T-cell (primary cell): ENCODE data around the gene TUB. TPM values are rescaled to one million over a fixed set of nuclear protein-coding genes. Genes with fewer than 3 reads are reported as not detected.

Source experiments
- ATAC-seq, 4 experiments: fragments of 200-7000 bp in 3 of 4; fragments of 150-1000 bp in 1 of 4; cut with Tn5 transposase; replicated peaks in 1 of 4; 1 replicate in 3 of 4; 2 replicates in 1 of 4; pipeline ENCODE4 v1.10.0; 2021; ENCODE audit warnings: moderate library complexity in 3 of 4, mild to moderate bottlenecking in 2 of 4, moderate number of reproducible peaks in 1 of 4
- CTCF ChIA-PET, 2 donors: fragments of 300-600 bp; sonication (Branson Sonifier 250); formaldehyde crosslinking; loops; one replicate each; lab custom pipeline; 2022; ENCODE audit warnings: antibody characterized with exemption in 2 of 2; lab: Charles Lee
- POLR2A ChIA-PET, 2 donors: fragments of 300-600 bp; sonication (Branson Sonifier 250); formaldehyde crosslinking; loops; one replicate each; lab custom pipeline; 2022; ENCODE audit warnings: antibody characterized with exemption in 2 of 2; lab: Charles Lee
- DNase-seq, 35 experiments: peaks; one replicate each; pipeline versions ENCODE4 v3.0.0 to v3.0.0-alpha.2; 2013 to 2023
- H3K27ac ChIP-seq: one replicate; pipeline ENCODE4 v1.5.1; 2013; ENCODE audit warnings: low read length
- H3K27me3 ChIP-seq, 2 experiments: replicated peaks in 1 of 2; 1 replicate in 1 of 2; 2 replicates in 1 of 2; pipeline versions ENCODE4 v1.6.1 to v1.7.0; 2013; ENCODE audit warnings: low read length in 1 of 2, mixed read lengths in 1 of 2; ENCODE audit not compliant: control insufficient read depth in 2 of 2, insufficient read depth in 2 of 2; ENCODE audit errors: extremely low read depth in 1 of 2
- H3K36me3 ChIP-seq, 2 donors: 1 replicate in 1 of 2; 2 replicates in 1 of 2; pipeline versions ENCODE4 v1.6.1 to v1.7.0; 2013; ENCODE audit warnings: low read length in 1 of 2; ENCODE audit not compliant: control insufficient read depth in 2 of 2, insufficient read depth in 1 of 2; ENCODE audit errors: extremely low read depth in 1 of 2
- H3K4me1 ChIP-seq, 2 experiments: 1 replicate in 1 of 2; 2 replicates in 1 of 2; pipeline versions ENCODE4 v1.6.1 to v1.7.0; 2013; ENCODE audit warnings: low read length in 2 of 2, mixed read lengths in 1 of 2; ENCODE audit not compliant: insufficient read depth in 2 of 2, control insufficient read depth in 1 of 2; ENCODE audit errors: extremely low read depth in 1 of 2
- H3K4me3 ChIP-seq, 2 donors: 1 replicate in 1 of 2; 2 replicates in 1 of 2; pipeline versions ENCODE4 v1.5.1 to v1.7.0; 2013; ENCODE audit warnings: mild to moderate bottlenecking in 2 of 2, low read length in 1 of 2, moderate library complexity in 1 of 2; ENCODE audit not compliant: control insufficient read depth in 1 of 2; ENCODE audit errors: extremely low read depth in 1 of 2
- H3K9me3 ChIP-seq: 2 replicates; pipeline ENCODE4 v1.7.0; 2013
- H3K27ac Mint-ChIP-seq, 2 donors: one replicate each; pipeline ENCODE4 v1.8.0; 2020 to 2021; ENCODE audit warnings: mild to moderate bottlenecking in 2 of 2, mixed read lengths in 2 of 2
- H3K27me3 Mint-ChIP-seq, 2 donors: one replicate each; pipeline ENCODE4 v1.8.0; 2021 to 2022; ENCODE audit warnings: mixed read lengths in 2 of 2
- H3K36me3 Mint-ChIP-seq: one replicate; pipeline ENCODE4 v1.8.0; 2021; ENCODE audit warnings: mixed read lengths
- H3K4me1 Mint-ChIP-seq, 3 donors: one replicate each; pipeline ENCODE4 v1.8.0; 2020 to 2022; ENCODE audit warnings: mixed read lengths in 3 of 3, mild to moderate bottlenecking in 1 of 3
- H3K4me3 Mint-ChIP-seq, 3 donors: one replicate each; pipeline ENCODE4 v1.8.0; 2020 to 2022; ENCODE audit warnings: mild to moderate bottlenecking in 3 of 3, mixed read lengths in 3 of 3, moderate library complexity in 3 of 3
- H3K9me3 Mint-ChIP-seq, 3 donors: one replicate each; pipeline ENCODE4 v1.8.0; 2020 to 2022; ENCODE audit warnings: mixed read lengths in 3 of 3
- WGBS: methylation state at CpG from one replicate; pipeline ENCODE4 v1.1.5; 2013; ENCODE audit warnings: missing lambda C conversion rate; ENCODE audit not compliant: insufficient coverage; 5-methylcytosine and 5-hydroxymethylcytosine counted together
- total RNA-seq, 35 experiments: library from RNA in 6 of 35; stranded (reverse) in 6 of 35; fragments of 120-200 nt in 1 of 35; gene quantifications; one replicate each; pipeline versions ENCODE4 v1.2.1 to v1.2.4 and lab custom pipeline; 2013 to 2026

Gene TUB
- total RNA-seq, 5 donors from 2014 or later (not counting 1 experiment from before 2014, with no cell fraction given) = 0.05 to 0.33 (median 0.19) TPM

- H3K4me3 Mint-ChIP-seq = no peak overlapping the region
- no peak for ATAC-seq
- H3K9me3 Mint-ChIP-seq = no peaks in the 10 kb centered on the region
- no peak for DNase-seq
- H3K27me3 Mint-ChIP-seq = peaks cover 22 to 30% of the 10 kb centered on the region in 2 donors
- H3K4me3 ChIP-seq = no peak overlapping the region
- POLR2A ChIA-PET = no interaction called here
- H3K4me1 ChIP-seq = no peaks in the 10 kb centered on the region
- H3K4me1 Mint-ChIP-seq = no peaks in the 10 kb centered on the region
- no peaks in the 10 kb centered on the region for H3K9me3 ChIP-seq
- H3K27ac Mint-ChIP-seq = no peak overlapping the region
- peaks cover 0 to 39% of the 10 kb centered on the region in 2 experiments for H3K27me3 ChIP-seq
- CTCF ChIA-PET = no interaction called here
- no peaks in the 10 kb centered on the region for H3K36me3 Mint-ChIP-seq
- WGBS = 76% methylated on average over 7 of the region's 18 CpGs
- H3K27ac ChIP-seq = no peak overlapping the region
- no peaks in the 10 kb centered on the region for H3K36me3 ChIP-seq
Observed at GRCh38 chr11:8071616-8072581, 9.1 kb upstream of the TUB start.

DNA sequence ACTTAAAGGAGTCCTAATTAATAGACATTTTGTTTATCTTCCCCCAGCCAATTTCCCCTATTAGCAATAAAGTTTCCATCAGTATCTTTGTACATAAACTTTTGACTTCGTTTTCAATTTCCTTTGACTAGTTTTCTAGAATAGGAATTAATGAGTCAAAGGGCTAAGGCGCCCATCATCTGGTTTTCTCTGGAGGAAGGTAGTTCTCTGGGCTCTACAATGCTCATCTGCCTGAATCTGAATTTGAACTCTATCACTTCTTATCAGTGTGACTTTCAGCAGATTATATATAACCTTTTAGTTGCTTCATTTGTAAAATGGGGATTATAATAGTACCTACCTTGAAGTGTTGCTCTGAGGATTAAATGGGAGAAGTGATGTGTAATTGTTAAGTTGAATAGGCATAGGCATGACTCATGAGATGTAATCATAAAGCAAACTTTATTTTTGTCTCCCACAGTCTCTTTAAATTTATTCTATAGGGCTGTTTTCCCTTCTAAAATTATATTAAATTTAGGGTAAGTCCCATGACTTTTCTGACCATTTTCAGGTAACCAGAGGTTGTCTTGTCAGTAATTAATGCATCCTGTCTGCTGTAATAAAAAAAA is 5.8 kb upstream of the TUB start:
- DNase-seq (no peak), ATAC-seq (no peak)
- no peaks in the 10 kb centered on the region for H3K4me1 ChIP-seq
- H3K27ac ChIP-seq = no peak overlapping the region
- H3K4me1 Mint-ChIP-seq = no peaks in the 10 kb centered on the region
- POLR2A ChIA-PET = no interaction called here
- no peak overlapping the region for H3K4me3 Mint-ChIP-seq
- H3K27me3 Mint-ChIP-seq = peaks cover 25 to 26% of the 10 kb centered on the region in 2 donors
- H3K4me3 ChIP-seq = no peak overlapping the region
- peaks cover 2 to 29% of the 10 kb centered on the region in 2 experiments for H3K27me3 ChIP-seq
- H3K27ac Mint-ChIP-seq = no peak overlapping the region
- CTCF ChIA-PET = interaction anchor here in 1 of 2 donors (0.7 kb wide), 1 partner anchor 8 kb away, joined by 3 read pairs; no protein-coding TSS in a partner anchor
- no peaks in the 10 kb centered on the region for H3K36me3 ChIP-seq
- no peaks in the 10 kb centered on the region for H3K9me3 Mint-ChIP-seq
- no CpG with 5 or more reads among the region's 2 CpGs for WGBS
- no peaks in the 10 kb centered on the region for H3K9me3 ChIP-seq
- H3K36me3 Mint-ChIP-seq = no peaks in the 10 kb centered on the region

- H3K27ac Mint-ChIP-seq = no peak overlapping the region
Observed at GRCh38 chr11:8079111-8079675, 1.8 kb upstream of the TUB start.

GRCh38 chr11:8080069-8080670 is 841 bp upstream of the TUB start:
- Histone ChIP-seq H3K9me3 (no peaks in the 10 kb centered on the region), H3K4me3 (no peak overlapping the region), H3K27ac (no peak overlapping the region), H3K4me1 (peaks cover 0 to 11% of the 10 kb centered on the region in 2 experiments), H3K27me3 (peaks cover 2 to 58% of the 10 kb centered on the region in 2 experiments), H3K36me3 (no peaks in the 10 kb centered on the region)
- CTCF ChIA-PET = interaction anchor here in 1 of 2 donors (1.1 kb wide), 1 partner anchor 19 kb away, joined by 3 read pairs; no protein-coding TSS in a partner anchor
- peaks cover 38 to 59% of the 10 kb centered on the region in 2 donors for H3K27me3 Mint-ChIP-seq
- H3K4me1 Mint-ChIP-seq = peaks cover 0 to 10% (median 7%) of the 10 kb centered on the region in 3 donors
- POLR2A ChIA-PET = no interaction called here
- ATAC-seq (no peak), DNase-seq (no peak)
- 81% methylated on average over 18 of the region's 24 CpGs for WGBS
- no peaks in the 10 kb centered on the region for H3K36me3 Mint-ChIP-seq
- H3K9me3 Mint-ChIP-seq = no peaks in the 10 kb centered on the region
- no peak overlapping the region for H3K27ac Mint-ChIP-seq
- H3K4me3 Mint-ChIP-seq = peak overlapping the region; percentile 58 to 75 (median 71)

More at GRCh38 chr11:8079111-8079675, 1.8 kb upstream of the TUB start:
- DNase-seq = no peak
- Mint-ChIP-seq H3K36me3 (no peaks in the 10 kb centered on the region), H3K9me3 (no peaks in the 10 kb centered on the region), H3K4me1 (peaks cover 0 to 10% (median 7%) of the 10 kb centered on the region in 3 donors), H3K27me3 (peaks cover 31 to 51% of the 10 kb centered on the region in 2 donors), H3K4me3 (peak overlapping the region in 1 of 3 donors; percentile 18)
- Histone ChIP-seq H3K27me3 (peaks cover 2 to 49% of the 10 kb centered on the region in 2 experiments), H3K27ac (no peak overlapping the region), H3K4me3 (no peak overlapping the region), H3K4me1 (peaks cover 0 to 11% of the 10 kb centered on the region in 2 experiments), H3K36me3 (no peaks in the 10 kb centered on the region), H3K9me3 (no peaks in the 10 kb centered on the region)
- POLR2A ChIA-PET = no interaction called here
- WGBS = 100% methylated on average over 4 of the region's 4 CpGs
- CTCF ChIA-PET = interaction anchor here in 1 of 2 donors (1.1 kb wide), 1 partner anchor 20 kb away, joined by 3 read pairs; no protein-coding TSS in a partner anchor
- no peak for ATAC-seq

GRCh38 chr11:8081591-8082250 is 710 bp downstream of the TUB start:
- Histone ChIP-seq H3K27me3 (peaks cover 2 to 59% of the 10 kb centered on the region in 2 experiments), H3K27ac (no peak overlapping the region), H3K9me3 (no peaks in the 10 kb centered on the region), H3K4me3 (peak overlapping the region in 1 of 2 donors; percentile 7), H3K36me3 (no peaks in the 10 kb centered on the region), H3K4me1 (peaks cover 0 to 11% of the 10 kb centered on the region in 2 experiments)
- POLR2A ChIA-PET = no interaction called here
- no peak overlapping the region for H3K27ac Mint-ChIP-seq
- ATAC-seq = peak in 1 of 4 experiments; percentile 11
- WGBS = 67% methylated on average over 18 of the region's 24 CpGs
- H3K36me3 Mint-ChIP-seq = no peaks in the 10 kb centered on the region
- no peaks in the 10 kb centered on the region for H3K9me3 Mint-ChIP-seq
- H3K27me3 Mint-ChIP-seq = peaks cover 52 to 72% of the 10 kb centered on the region in 2 donors
- H3K4me1 Mint-ChIP-seq = peaks cover 0 to 10% (median 7%) of the 10 kb centered on the region in 3 donors
- CTCF ChIA-PET = interaction anchor here in 1 of 2 donors (1.5 kb wide), 1 partner anchor 17 kb away, joined by 5 read pairs; no protein-coding TSS in a partner anchor
- DNase-seq = no peak
- H3K4me3 Mint-ChIP-seq = peak overlapping the region; percentile 57 to 65 (median 63)
